Activated naive CD8-positive, alpha-beta T cell treated with anti-CD3 and anti-CD28 coated beads for 36 hours (primary cell): ENCODE data around the gene NPTN. TPM values are rescaled to one million over a fixed set of nuclear protein-coding genes. Genes with fewer than 3 reads are reported as not detected.

Experiments used
- DNase-seq: peaks from one replicate; pipeline ENCODE4 v3.0.0; 2021
- H3K27ac Mint-ChIP-seq: one replicate; pipeline ENCODE4 v1.8.0; 2022; ENCODE audit warnings: mild to moderate bottlenecking, moderate library complexity, mixed read lengths
- H3K27me3 Mint-ChIP-seq: one replicate; pipeline ENCODE4 v1.8.0; 2022; ENCODE audit warnings: mild to moderate bottlenecking, mixed read lengths
- H3K36me3 Mint-ChIP-seq: one replicate; pipeline ENCODE4 v1.8.0; 2021; ENCODE audit warnings: mild to moderate bottlenecking, mixed read lengths
- H3K4me1 Mint-ChIP-seq: one replicate; pipeline ENCODE4 v1.8.0; 2021; ENCODE audit warnings: mixed read lengths
- H3K4me3 Mint-ChIP-seq: one replicate; pipeline ENCODE4 v1.8.0; 2022; ENCODE audit warnings: mild to moderate bottlenecking, moderate library complexity, mixed read lengths
- H3K9me3 Mint-ChIP-seq: one replicate; pipeline ENCODE4 v1.8.0; 2022; ENCODE audit warnings: mixed read lengths
- total RNA-seq, 2 experiments: library from RNA; stranded (reverse); gene quantifications; one replicate each; pipeline ENCODE4 v1.2.3, GENCODE V29; 2021

Gene NPTN
- total RNA-seq, 2 experiments from 2014 or later: 41.0 to 43.5 TPM

DNA sequence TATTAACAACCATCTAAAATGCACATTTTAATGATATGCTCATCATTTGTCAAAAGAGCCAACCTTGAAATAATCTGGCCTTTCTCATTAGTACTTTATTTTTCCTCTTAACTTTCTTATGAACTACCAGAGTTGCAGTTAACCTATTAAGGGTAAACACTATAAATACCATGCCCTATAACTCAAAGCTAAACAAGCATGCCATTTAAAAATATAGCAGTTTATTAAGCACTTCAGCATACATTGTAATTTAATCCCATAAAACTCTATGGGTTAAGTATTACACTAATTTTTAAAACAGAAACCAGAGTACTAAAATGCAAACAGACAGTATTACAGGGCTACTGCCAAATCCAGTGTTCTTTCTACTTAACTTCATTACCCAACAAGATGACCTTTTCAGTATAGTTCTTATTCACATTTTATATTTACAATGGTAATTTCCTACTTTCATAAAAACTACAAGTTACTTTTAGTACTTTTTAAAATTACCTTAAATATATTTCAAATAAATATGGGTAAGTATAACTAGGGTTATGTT is 11.8 kb downstream of the NPTN start:
- DNase-seq: no peak
- Mint-ChIP-seq H3K27ac (no peak overlapping the region), H3K9me3 (no peaks in the 10 kb centered on the region), H3K4me1 (peaks cover 51% of the 10 kb centered on the region), H3K36me3 (peaks cover 8% of the 10 kb centered on the region), H3K27me3 (no peaks in the 10 kb centered on the region), H3K4me3 (no peak overlapping the region)

DNA sequence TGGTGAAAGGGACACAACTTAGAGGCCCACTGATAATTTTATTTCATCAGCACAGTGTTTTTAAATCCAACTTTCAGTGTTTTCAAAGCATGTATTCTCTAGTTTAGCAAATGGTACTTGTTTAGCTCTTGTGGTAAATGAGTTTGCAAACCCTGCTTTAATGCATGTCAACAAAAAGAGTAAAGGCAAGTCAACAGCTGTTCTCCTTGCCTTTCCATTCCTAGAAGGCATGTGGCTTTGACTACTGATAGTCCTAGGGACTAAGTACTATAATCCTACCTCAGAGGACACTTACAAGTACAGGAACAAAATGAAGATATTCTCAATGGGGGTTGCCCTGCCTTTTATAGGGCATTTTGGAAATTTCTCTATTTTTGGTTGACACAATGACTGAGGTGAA is 13.1 kb downstream of the NPTN start:
- H3K36me3 Mint-ChIP-seq: peaks cover 8% of the 10 kb centered on the region
- H3K4me3 Mint-ChIP-seq: no peak overlapping the region
- no peak for DNase-seq
- H3K27ac Mint-ChIP-seq: no peak overlapping the region
- H3K4me1 Mint-ChIP-seq: peaks cover 54% of the 10 kb centered on the region
- H3K9me3 Mint-ChIP-seq: no peaks in the 10 kb centered on the region
- H3K27me3 Mint-ChIP-seq: no peaks in the 10 kb centered on the region

DNA sequence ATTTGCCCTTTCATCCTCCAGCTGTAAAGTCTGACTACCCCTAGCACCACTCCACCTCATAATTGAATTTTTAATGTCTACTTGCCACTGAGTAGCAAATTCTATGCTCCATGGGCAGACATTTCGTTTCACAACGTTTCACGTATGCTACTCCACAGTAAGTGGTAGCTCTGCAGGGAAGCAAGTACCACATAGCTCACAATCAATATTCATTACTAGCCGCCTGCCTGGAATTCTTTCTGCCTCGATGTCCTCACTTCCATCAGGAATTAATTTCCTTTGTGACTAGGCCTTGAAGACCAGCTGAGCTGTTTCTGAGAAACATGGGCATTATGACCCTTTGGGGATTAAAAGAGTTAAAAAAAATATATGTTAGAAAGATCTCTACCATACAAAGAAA is 15.3 kb downstream of the NPTN start:
- Mint-ChIP-seq H3K27ac (no peak overlapping the region), H3K9me3 (no peaks in the 10 kb centered on the region), H3K4me3 (no peak overlapping the region), H3K4me1 (peaks cover 42% of the 10 kb centered on the region), H3K27me3 (no peaks in the 10 kb centered on the region), H3K36me3 (peaks cover 7% of the 10 kb centered on the region)
- no peak for DNase-seq

DNA sequence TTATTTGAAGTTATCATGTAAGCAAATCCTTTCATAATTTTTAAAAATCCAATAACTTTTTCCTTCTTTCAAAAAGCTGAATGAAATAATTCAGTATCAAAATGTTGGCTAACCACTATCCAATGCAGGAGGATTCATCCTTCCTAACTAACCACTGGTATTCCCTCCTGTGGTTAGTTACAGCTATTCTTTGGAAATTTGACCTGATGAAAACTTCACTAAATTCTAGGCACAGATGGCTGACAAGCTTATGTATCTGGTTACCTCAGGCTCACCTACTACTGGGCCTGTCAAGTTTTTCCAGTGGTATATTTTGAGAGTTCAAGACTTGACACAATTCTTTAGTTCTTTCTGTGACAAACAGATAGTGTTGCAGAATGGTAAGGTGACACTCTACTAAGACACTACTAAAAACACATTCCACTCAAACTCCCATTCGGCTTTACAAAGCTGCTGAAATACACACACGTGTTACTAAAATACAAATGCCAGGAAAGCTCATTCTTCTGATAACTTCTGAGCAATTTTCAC is 15.8 kb downstream of the NPTN start:
- Mint-ChIP-seq H3K4me3 (no peak overlapping the region), H3K27ac (no peak overlapping the region), H3K36me3 (peaks cover 7% of the 10 kb centered on the region), H3K9me3 (no peaks in the 10 kb centered on the region), H3K4me1 (peaks cover 43% of the 10 kb centered on the region), H3K27me3 (no peaks in the 10 kb centered on the region)
- DNase-seq: no peak

DNA sequence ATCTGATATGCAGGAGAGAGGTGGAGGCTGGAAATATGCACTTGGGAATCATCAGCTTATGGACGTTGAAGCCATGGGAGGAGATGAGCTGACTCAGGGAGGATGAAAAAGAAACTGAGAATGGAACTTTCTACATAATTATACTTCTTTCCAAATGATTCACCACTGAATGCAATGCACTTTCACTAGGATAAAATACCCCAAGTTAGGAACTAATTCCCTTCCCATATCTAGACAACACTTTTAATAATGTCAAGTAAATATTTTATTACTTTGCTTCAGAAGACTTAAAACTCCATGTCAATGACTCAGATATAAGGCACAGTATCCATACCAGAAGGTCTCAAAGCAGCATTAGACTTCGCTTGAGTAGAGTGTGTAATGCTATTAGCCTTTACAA is 24.2 kb downstream of the NPTN start:
- DNase-seq: no peak
- H3K27me3 Mint-ChIP-seq: no peaks in the 10 kb centered on the region
- H3K4me3 Mint-ChIP-seq: no peak overlapping the region
- H3K36me3 Mint-ChIP-seq: peaks cover 10% of the 10 kb centered on the region
- H3K9me3 Mint-ChIP-seq: peaks cover 6% of the 10 kb centered on the region
- H3K4me1 Mint-ChIP-seq: peaks cover 38% of the 10 kb centered on the region
- H3K27ac Mint-ChIP-seq: no peak overlapping the region

DNA sequence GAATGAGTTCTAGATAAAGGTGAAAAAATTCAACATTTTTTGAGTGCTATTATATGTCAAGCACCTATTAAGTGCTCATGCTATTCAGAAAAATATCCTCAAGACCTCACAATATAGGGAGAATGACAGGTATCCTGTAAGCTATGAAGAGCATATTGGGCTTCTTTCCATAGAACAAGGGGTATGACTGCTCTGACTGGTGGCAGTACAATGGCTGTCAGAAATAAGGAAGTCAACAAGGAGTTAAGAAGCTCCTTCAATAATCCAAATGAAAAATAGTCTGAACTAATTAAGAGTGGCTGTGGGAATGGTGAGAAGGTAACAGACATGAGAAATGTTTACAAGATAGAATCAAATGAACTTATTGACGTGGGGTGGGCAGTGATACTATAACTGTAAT is 24.7 kb downstream of the NPTN start:
- Mint-ChIP-seq H3K27me3 (no peaks in the 10 kb centered on the region), H3K36me3 (peaks cover 10% of the 10 kb centered on the region)

DNA sequence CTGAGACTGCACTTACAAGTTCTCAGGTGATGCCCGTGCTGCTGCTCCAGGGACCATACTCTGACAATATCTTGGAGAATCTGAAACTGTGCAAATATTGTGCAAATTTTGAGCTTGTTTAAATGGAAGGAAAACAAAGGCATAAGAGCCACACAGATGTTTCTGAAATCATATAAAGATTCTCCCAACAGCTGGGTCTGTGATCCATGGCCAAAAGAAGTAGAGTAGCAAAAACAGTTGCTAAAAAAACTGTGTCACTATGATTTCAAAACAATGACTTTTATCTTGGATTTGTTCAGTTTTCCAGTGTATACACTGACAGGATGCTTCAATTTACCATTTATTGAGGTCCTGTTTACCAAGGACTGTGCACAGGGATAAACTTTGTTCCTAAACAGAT is 25.3 kb downstream of the NPTN start:
- peaks cover 37% of the 10 kb centered on the region for H3K4me1 Mint-ChIP-seq
- H3K9me3 Mint-ChIP-seq: peaks cover 6% of the 10 kb centered on the region
- no peak for DNase-seq
- H3K27me3 Mint-ChIP-seq: no peaks in the 10 kb centered on the region
- no peak overlapping the region for H3K27ac Mint-ChIP-seq
- peaks cover 10% of the 10 kb centered on the region for H3K36me3 Mint-ChIP-seq
- H3K4me3 Mint-ChIP-seq: no peak overlapping the region

More for the DNA sequence above, 24.7 kb downstream of the NPTN start:
- no peak for DNase-seq
- Mint-ChIP-seq H3K4me3 (no peak overlapping the region), H3K27ac (peak overlapping the region; percentile 10), H3K9me3 (peaks cover 6% of the 10 kb centered on the region), H3K4me1 (peaks cover 38% of the 10 kb centered on the region)

DNA sequence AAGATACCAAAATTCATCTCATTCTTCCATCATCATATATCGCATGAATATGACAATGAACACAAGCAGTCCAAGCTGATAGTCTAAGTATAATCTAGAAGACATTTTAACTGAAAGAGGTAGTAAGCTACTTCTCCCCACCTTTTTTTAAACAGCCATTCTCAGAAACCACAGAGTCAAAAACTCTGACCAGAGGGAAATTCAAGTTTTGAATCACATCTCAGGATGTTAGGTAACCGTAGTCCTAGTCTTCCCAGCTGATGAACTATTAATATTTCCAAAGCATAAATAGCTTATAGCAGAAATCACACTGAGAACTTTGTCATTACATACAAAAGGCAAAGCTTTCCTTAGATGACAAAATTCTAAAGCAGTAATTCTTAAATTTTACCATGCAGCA is 25.8 kb downstream of the NPTN start:
- Mint-ChIP-seq H3K36me3 (peaks cover 10% of the 10 kb centered on the region), H3K9me3 (peaks cover 6% of the 10 kb centered on the region), H3K4me1 (peaks cover 35% of the 10 kb centered on the region), H3K4me3 (no peak overlapping the region), H3K27me3 (no peaks in the 10 kb centered on the region), H3K27ac (no peak overlapping the region)
- no peak for DNase-seq

DNA sequence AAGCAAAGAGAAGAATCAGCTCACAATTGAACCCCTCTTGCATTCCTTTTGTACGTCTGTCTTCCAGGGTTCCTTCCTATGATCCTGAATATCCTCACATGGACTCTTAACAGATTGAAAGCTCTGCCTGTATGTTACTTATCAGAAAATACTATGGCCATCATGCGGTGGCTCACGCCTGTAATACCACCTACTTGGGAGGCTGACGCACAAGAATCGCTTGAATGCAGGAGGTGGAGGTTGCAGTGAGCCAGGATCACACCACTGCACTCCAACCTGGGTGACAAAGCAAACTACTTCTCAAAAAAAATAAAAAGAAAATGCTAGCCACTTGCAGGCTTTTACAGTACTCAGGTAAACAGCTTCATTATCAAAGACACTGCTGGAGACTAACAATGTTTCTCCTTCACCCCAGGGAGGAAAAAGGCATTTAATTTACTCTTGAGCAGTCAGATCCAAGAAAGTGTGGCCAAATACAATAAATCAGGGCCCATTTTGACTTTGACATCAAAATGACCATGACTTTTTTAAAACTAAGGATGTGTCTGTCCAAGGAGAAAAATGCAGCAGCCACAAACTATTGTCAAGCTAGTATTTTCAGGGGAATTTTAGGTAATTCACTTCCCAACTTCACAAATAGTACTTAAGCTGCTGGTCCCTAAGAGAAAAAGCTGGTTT is 27.3 kb downstream of the NPTN start:
- DNase-seq: no peak
- peaks cover 10% of the 10 kb centered on the region for H3K36me3 Mint-ChIP-seq
- H3K27me3 Mint-ChIP-seq: no peaks in the 10 kb centered on the region
- H3K4me1 Mint-ChIP-seq: peaks cover 33% of the 10 kb centered on the region
- H3K9me3 Mint-ChIP-seq: peaks cover 6% of the 10 kb centered on the region
- H3K27ac Mint-ChIP-seq: no peak overlapping the region
- H3K4me3 Mint-ChIP-seq: no peak overlapping the region

DNA sequence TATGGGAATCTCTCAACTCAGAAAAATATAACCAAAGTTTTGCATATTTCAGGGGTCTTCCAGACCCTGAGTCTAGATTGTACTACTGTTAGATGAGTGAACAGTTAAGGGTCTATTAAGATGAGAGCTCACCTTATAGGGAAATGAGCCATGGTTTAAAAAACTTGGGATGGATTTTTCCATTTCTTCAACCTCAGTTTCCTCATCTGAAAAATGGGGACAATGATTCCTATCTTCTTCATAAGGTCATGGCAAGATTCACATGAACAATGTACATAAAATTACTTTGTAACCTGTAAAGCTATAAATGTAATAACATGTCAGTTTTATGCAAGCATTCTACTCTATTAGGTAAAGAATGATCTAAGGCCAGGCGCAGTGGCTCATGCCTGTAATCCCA is 28.7 kb downstream of the NPTN start:
- DNase-seq: no peak
- peaks cover 25% of the 10 kb centered on the region for H3K4me1 Mint-ChIP-seq
- no peak overlapping the region for H3K27ac Mint-ChIP-seq
- no peaks in the 10 kb centered on the region for H3K27me3 Mint-ChIP-seq
- H3K9me3 Mint-ChIP-seq: peaks cover 6% of the 10 kb centered on the region
- H3K36me3 Mint-ChIP-seq: peaks cover 12% of the 10 kb centered on the region
- H3K4me3 Mint-ChIP-seq: no peak overlapping the region

DNA sequence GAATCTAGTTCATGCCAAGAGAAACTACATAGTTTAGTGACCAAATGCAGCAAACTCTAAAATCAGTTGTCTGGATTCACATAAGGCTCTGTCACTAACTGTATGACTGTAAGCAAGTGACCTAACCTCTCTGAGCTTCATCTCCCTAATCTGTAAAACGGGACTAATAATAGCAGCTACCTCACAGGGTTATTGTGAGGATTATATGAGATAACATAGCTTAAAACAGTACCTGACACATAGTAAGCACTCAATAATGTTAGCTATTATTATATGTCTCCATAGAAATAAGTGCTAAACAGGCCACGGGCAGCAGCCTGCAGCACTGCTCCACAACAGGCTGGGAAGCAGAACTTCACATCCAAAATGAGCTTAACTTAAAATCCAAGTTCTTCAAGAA is 30.2 kb downstream of the NPTN start:
- DNase-seq: no peak
- Mint-ChIP-seq H3K9me3 (peaks cover 6% of the 10 kb centered on the region), H3K4me1 (peaks cover 16% of the 10 kb centered on the region), H3K27me3 (no peaks in the 10 kb centered on the region), H3K36me3 (peaks cover 11% of the 10 kb centered on the region), H3K27ac (no peak overlapping the region), H3K4me3 (no peak overlapping the region)

DNA sequence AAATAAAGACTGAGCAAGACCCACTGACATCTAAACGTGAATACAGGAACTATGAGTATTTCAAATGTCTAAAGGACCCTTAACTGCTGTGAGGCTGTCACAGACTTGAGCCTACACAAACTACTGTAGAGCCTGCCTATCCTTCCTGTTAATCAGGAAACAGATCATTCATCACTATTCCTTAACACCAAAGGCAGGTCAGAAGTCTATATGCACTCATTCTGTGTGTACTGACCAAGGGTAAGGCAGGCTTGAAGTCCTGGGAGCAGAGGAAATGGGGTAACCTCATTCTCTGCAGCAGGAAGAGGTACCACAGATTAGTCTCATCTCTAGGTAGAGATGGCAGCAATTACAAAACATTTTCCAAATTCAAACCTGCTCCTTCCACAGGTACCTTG is 30.7 kb downstream of the NPTN start:
- Mint-ChIP-seq H3K27ac (no peak overlapping the region), H3K9me3 (peaks cover 6% of the 10 kb centered on the region), H3K4me1 (peaks cover 11% of the 10 kb centered on the region), H3K27me3 (no peaks in the 10 kb centered on the region), H3K4me3 (no peak overlapping the region), H3K36me3 (peaks cover 11% of the 10 kb centered on the region)
- DNase-seq: no peak

DNA sequence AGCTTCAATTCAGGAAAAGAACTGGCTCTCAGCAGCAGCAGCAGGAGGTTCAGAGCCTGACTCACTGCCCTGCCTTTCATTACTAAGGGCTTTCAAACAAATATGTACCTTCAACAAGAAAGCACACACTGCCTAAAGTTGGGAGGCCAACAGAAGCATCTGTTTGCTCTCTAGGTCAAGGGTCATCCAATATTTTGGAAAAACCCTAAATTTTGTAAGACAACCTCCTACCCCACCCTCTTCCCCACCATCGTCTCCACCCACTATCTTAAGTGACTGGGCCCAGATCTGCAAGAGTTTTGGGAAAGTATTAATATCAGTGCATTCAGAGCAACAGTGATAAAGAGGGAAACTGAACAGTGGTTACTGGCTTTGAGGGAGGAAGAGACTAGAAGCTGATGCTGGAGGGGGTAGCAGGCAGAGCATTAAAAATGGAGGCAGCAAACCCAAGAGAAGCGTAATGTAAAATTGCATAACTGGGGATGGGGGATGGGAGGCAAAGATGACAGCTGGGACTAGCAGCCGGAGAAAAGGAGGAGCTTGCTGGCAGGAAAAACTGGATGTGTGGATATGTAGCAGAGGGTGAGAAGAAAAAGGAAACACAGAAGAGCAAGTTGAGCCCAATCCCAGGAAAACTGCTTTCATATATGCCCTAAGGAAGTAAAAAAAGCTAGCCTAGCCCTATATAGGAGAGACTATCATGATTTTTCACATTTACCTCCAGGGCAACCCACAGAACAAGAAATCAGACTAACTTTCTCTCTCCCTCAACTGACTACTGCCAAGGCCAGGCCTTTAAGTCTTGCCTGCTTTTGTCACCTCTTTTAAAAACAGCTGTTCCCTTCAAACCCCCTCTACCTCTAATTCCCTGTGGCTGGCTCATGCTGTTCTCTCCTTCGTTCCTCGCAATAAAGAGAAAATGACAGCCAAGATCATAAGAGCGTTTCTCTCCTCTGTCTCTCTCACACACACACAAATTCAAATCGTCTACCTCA is 31.4 kb downstream of the NPTN start:
- Mint-ChIP-seq H3K4me1 (peaks cover 5% of the 10 kb centered on the region), H3K27me3 (no peaks in the 10 kb centered on the region), H3K4me3 (no peak overlapping the region), H3K9me3 (no peaks in the 10 kb centered on the region), H3K27ac (no peak overlapping the region), H3K36me3 (peaks cover 4% of the 10 kb centered on the region)
- no peak for DNase-seq

DNA sequence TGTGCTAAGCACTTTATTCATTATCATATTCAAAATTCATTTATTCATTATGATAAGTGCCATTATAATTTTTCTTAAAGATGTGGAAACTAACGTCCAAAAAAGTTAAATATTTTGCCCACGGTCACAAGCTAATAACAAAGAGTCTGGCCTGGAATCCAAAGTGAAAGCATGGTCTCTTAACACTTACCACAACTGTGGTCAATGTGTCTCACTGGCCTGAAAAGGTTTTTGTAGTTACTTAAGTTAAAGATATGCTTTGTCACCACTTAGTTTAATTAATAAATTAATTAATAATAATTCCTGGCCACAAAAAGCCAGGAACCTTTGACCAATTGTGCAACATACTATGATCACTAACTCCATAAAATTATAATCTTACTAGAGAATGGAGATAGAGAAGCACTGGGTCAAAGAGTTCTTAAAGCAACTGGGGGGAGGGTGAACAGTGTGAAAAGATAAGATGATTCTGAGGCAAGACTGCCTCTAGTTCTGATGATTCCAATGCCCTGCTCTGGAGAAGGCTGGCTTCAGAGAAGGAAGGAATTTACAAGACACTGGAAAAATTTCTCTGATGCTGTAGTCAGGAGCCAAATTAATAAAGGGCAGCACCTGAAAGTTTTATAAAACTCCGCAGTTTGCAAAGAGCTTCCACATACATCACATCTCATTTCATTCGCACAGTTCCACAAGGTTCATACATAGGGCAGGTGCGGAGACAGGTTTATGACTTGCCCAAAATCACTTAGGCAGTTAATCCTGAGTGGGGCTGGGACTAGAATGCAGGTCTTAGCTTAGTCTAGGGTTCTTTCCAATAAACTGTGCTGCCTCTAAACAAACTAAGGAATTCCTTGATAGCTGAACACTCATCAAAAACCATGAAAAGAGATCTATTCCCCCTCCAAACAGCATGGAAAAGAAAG is 32.5 kb downstream of the NPTN start:
- no peak overlapping the region for H3K27ac Mint-ChIP-seq
- peaks cover 8% of the 10 kb centered on the region for H3K36me3 Mint-ChIP-seq
- no peak overlapping the region for H3K4me3 Mint-ChIP-seq
- H3K4me1 Mint-ChIP-seq: peaks cover 10% of the 10 kb centered on the region
- no peaks in the 10 kb centered on the region for H3K27me3 Mint-ChIP-seq
- DNase-seq: no peak
- H3K9me3 Mint-ChIP-seq: no peaks in the 10 kb centered on the region
